ENCODE data around the gene RUNX3. TPM values are rescaled to one million over a fixed set of nuclear protein-coding genes. Genes with fewer than 3 reads are reported as not detected.

Gene RUNX3
- total and polyA plus RNA-seq, 2 donors (not counting 3 experiments of a cell fraction or from before 2014, with no cell fraction given), result not detected

GRCh38 chr1:24918370-24918769 is 11.7 kb downstream of the RUNX3 start:
- CTCF ChIA-PET, result interaction anchor here (1.4 kb wide), 1 partner anchor 9 kb away, joined by 4 read pairs; no protein-coding TSS in a partner anchor
- no peaks in the 10 kb centered on the region for H3K79me2 ChIP-seq (ENCODE audit: control insufficient read depth, insufficient read depth, low read length)
- H3K9me3 ChIP-seq (replicated peaks; ENCODE audit: control insufficient read depth, insufficient read depth, low read length), result no peaks in the 10 kb centered on the region
- H3K9me1 ChIP-seq (replicated peaks; ENCODE audit: control insufficient read depth, extremely low read depth, insufficient read depth, low read length), result no peaks in the 10 kb centered on the region
- no peak for TF ChIP-seq FOS (IDR thresholded peaks at IDR 0.05; ENCODE audit: borderline replicate concordance, insufficient read depth, low read length)
- no peaks in the 10 kb centered on the region for H3K36me3 ChIP-seq (ENCODE audit: control insufficient read depth in 2 of 2, extremely low read depth in 1 of 2, insufficient read depth in 2 of 2, low read length in 2 of 2)
- H2AFZ ChIP-seq (ENCODE audit: low read depth, low read length), result no peak overlapping the region
- no peak overlapping the region for H3K4me3 ChIP-seq (replicated peaks in 1 of 3; ENCODE audit: insufficient read depth in 1 of 3, low read depth in 1 of 3, low read length in 3 of 3)
- no peaks in the 10 kb centered on the region for H4K20me1 ChIP-seq (replicated peaks; ENCODE audit: control insufficient read depth, extremely low read depth, insufficient read depth, low read length)
- DNase-seq (ENCODE audit: low read depth, low spot score) (no peak), FAIRE-seq (no peak)
- no peak overlapping the region for H3K9ac ChIP-seq (replicated peaks; ENCODE audit: extremely low read depth, insufficient read depth, low read length)
- H3K27me3 ChIP-seq (ENCODE audit: control insufficient read depth in 2 of 2, insufficient read depth in 2 of 2, low read length in 2 of 2), result peaks cover 0 to 5% of the 10 kb centered on the region in 2 experiments
- BruUV-seq (replicated peaks), result no TSS peak
- no peak overlapping the region for H3K4me2 ChIP-seq (ENCODE audit: insufficient read depth, low read length)
- dilution Hi-C loops (cut with MboI; ENCODE audit: extremely low pct_ligation_motif_present, low sequenced_read_pairs) (no loop called here), intact Hi-C loops (cut with micrococcal nuclease) (no loop called here)
- H3K27ac ChIP-seq (ENCODE audit: insufficient read depth, low read depth, low read length), result no peak overlapping the region
- POLR2A ChIA-PET, result no interaction called here
- H3K4me1 ChIP-seq (ENCODE audit: control insufficient read depth, extremely low read depth, insufficient read depth, low read length), result no peaks in the 10 kb centered on the region

GRCh38 chr1:24917327-24918074 is 12.6 kb downstream of the RUNX3 start:
- Histone ChIP-seq H3K9me3 (replicated peaks; ENCODE audit: control insufficient read depth, insufficient read depth, low read length) (no peaks in the 10 kb centered on the region), H3K4me1 (ENCODE audit: control insufficient read depth, extremely low read depth, insufficient read depth, low read length) (no peaks in the 10 kb centered on the region), H2AFZ (ENCODE audit: low read depth, low read length) (no peak overlapping the region), H3K79me2 (ENCODE audit: control insufficient read depth, insufficient read depth, low read length) (no peaks in the 10 kb centered on the region), H3K27me3 (ENCODE audit: control insufficient read depth in 2 of 2, insufficient read depth in 2 of 2, low read length in 2 of 2) (peaks cover 0 to 3% of the 10 kb centered on the region in 2 experiments), H3K9ac (replicated peaks; ENCODE audit: extremely low read depth, insufficient read depth, low read length) (no peak overlapping the region), H4K20me1 (replicated peaks; ENCODE audit: control insufficient read depth, extremely low read depth, insufficient read depth, low read length) (no peaks in the 10 kb centered on the region), H3K9me1 (replicated peaks; ENCODE audit: control insufficient read depth, extremely low read depth, insufficient read depth, low read length) (no peaks in the 10 kb centered on the region), H3K4me2 (ENCODE audit: insufficient read depth, low read length) (no peak overlapping the region), H3K27ac (ENCODE audit: insufficient read depth, low read depth, low read length) (no peak overlapping the region), H3K36me3 (ENCODE audit: control insufficient read depth in 2 of 2, extremely low read depth in 1 of 2, insufficient read depth in 2 of 2, low read length in 2 of 2) (no peaks in the 10 kb centered on the region), H3K4me3 (replicated peaks in 1 of 3; ENCODE audit: insufficient read depth in 1 of 3, low read depth in 1 of 3, low read length in 3 of 3) (no peak overlapping the region)
- FAIRE-seq (no peak), DNase-seq (ENCODE audit: low read depth, low spot score) (no peak)
- TF ChIP-seq EZH2 (IDR thresholded peaks at IDR 0.05; ENCODE audit: borderline replicate concordance, low read depth, low read length, severe bottlenecking), result no peak
- TF ChIP-seq JUN (IDR thresholded peaks at IDR 0.05; ENCODE audit: borderline replicate concordance, insufficient read depth, insufficient read length, low read depth), result no peak
- TF ChIP-seq FOS (IDR thresholded peaks at IDR 0.05; ENCODE audit: borderline replicate concordance, insufficient read depth, low read length), result no peak
- TF ChIP-seq CTCF (IDR thresholded peaks at IDR 0.05; ENCODE audit: extremely low read depth in 1 of 2, insufficient read depth in 1 of 2, low read depth in 1 of 2, low read length in 2 of 2), result no peak
- no peak for TF ChIP-seq POLR2AphosphoS5 (IDR thresholded peaks at IDR 0.05; ENCODE audit: insufficient read depth, low read depth, low read length)
- TF ChIP-seq MAX (IDR thresholded peaks at IDR 0.05; ENCODE audit: insufficient read depth, insufficient read length), result no peak
- TF ChIP-seq MYC (IDR thresholded peaks at IDR 0.05; ENCODE audit: low read depth, low read length), result no peak
- TF ChIP-seq POLR2A (IDR thresholded peaks at IDR 0.05; ENCODE audit: low read depth, low read length), result no peak
- TF ChIP-seq GATA2 (IDR thresholded peaks at IDR 0.05; ENCODE audit: insufficient read depth, insufficient read length, low read depth, low read length), result no peak
- CTCF ChIA-PET, result interaction anchor here (1.4 kb wide), 1 partner anchor 8 kb away, joined by 4 read pairs; no protein-coding TSS in a partner anchor
- dilution Hi-C loops (cut with MboI; ENCODE audit: extremely low pct_ligation_motif_present, low sequenced_read_pairs) (no loop called here), intact Hi-C loops (cut with micrococcal nuclease) (no loop called here)
- BruUV-seq (replicated peaks), result no TSS peak
- POLR2A ChIA-PET, result no interaction called here
